Measurements from ENCODE around the gene FEN1.

DNA sequence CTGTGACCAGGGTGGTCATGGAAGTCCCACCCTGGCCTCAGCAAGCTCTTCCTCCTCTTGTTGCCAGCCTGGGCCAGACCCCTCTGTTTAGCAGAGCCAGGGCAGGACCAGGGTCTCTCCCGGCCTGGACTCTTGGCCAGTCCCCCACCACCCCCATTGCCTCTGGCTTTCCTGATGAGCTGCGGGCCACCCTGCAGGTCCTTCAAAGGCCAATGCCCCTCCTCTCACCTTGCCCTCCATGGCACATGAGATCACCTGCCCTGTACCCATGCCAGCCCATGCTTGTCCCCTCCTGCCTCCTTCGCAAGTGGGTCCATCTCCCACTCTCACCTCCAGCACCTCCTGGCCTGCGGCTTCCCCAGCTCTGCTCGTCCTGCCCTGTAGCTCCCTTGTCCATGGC, 45.8 kb downstream of the FEN1 start:
- TF ChIP-seq, protein P1, sequence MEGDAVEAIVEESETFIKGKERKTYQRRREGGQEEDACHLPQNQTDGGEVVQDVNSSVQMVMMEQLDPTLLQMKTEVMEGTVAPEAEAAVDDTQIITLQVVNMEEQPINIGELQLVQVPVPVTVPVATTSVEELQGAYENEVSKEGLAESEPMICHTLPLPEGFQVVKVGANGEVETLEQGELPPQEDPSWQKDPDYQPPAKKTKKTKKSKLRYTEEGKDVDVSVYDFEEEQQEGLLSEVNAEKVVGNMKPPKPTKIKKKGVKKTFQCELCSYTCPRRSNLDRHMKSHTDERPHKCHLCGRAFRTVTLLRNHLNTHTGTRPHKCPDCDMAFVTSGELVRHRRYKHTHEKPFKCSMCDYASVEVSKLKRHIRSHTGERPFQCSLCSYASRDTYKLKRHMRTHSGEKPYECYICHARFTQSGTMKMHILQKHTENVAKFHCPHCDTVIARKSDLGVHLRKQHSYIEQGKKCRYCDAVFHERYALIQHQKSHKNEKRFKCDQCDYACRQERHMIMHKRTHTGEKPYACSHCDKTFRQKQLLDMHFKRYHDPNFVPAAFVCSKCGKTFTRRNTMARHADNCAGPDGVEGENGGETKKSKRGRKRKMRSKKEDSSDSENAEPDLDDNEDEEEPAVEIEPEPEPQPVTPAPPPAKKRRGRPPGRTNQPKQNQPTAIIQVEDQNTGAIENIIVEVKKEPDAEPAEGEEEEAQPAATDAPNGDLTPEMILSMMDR (IDR thresholded peaks at IDR 0.05), result no peak
- TF ChIP-seq POLR2AphosphoS5 (IDR thresholded peaks at IDR 0.05; ENCODE audit: insufficient read depth in 1 of 2, low read depth in 1 of 2), result no peak
- no peak for TF ChIP-seq POLR2A (IDR thresholded peaks at IDR 0.05)

Data from vagina (tissue), 2 donors.